ENCODE measurements around the gene RPL27. TPM values are rescaled to one million over a fixed set of nuclear protein-coding genes. Genes with fewer than 3 reads are reported as not detected.

Gene RPL27
- total and polyA plus RNA-seq, 2 of the 13 experiments (the other 11 are each of a cell fraction or from before 2014, with no cell fraction given) = 1,585 to 5,840 TPM

DNA sequence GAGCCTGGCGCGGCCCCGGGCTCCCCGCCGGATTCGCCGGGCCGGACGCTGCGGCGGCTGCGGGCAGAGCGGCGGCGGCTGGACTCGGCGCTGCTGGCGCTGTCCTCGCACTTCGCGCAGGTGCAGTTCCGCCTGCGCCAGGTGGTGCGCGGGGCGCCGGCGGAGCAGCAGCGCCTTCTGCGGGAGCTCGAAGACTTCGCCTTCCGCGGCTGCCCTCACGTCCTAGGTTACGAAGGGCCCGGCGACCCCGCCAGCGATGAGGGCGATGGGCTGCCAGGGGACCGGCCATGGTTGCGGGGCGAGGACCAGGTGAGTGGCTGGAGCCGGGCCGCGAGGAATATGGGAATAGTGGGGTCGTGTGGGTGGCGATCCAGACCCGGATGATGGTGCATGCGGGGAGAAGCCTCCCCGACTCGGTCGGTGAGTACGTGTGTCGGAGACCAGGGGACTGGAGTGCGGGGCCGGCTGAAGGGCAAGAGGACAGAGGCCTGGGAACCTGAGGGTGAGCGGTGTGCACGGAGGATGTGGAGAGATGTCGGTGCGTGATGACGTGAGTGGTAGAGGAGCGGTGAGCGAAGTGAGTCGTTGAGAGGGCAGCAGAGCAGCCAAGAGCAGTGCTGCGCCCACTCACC is 17.3 kb upstream of the RPL27 start (continued):
- TF ChIP-seq, protein P1, sequence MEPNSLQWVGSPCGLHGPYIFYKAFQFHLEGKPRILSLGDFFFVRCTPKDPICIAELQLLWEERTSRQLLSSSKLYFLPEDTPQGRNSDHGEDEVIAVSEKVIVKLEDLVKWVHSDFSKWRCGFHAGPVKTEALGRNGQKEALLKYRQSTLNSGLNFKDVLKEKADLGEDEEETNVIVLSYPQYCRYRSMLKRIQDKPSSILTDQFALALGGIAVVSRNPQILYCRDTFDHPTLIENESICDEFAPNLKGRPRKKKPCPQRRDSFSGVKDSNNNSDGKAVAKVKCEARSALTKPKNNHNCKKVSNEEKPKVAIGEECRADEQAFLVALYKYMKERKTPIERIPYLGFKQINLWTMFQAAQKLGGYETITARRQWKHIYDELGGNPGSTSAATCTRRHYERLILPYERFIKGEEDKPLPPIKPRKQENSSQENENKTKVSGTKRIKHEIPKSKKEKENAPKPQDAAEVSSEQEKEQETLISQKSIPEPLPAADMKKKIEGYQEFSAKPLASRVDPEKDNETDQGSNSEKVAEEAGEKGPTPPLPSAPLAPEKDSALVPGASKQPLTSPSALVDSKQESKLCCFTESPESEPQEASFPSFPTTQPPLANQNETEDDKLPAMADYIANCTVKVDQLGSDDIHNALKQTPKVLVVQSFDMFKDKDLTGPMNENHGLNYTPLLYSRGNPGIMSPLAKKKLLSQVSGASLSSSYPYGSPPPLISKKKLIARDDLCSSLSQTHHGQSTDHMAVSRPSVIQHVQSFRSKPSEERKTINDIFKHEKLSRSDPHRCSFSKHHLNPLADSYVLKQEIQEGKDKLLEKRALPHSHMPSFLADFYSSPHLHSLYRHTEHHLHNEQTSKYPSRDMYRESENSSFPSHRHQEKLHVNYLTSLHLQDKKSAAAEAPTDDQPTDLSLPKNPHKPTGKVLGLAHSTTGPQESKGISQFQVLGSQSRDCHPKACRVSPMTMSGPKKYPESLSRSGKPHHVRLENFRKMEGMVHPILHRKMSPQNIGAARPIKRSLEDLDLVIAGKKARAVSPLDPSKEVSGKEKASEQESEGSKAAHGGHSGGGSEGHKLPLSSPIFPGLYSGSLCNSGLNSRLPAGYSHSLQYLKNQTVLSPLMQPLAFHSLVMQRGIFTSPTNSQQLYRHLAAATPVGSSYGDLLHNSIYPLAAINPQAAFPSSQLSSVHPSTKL (CRISPR knock-in tag; IDR thresholded peaks at IDR 0.05) = peak; percentile 10; the same call in 1 of the 2 replicates
- TF ChIP-seq, protein P2, sequence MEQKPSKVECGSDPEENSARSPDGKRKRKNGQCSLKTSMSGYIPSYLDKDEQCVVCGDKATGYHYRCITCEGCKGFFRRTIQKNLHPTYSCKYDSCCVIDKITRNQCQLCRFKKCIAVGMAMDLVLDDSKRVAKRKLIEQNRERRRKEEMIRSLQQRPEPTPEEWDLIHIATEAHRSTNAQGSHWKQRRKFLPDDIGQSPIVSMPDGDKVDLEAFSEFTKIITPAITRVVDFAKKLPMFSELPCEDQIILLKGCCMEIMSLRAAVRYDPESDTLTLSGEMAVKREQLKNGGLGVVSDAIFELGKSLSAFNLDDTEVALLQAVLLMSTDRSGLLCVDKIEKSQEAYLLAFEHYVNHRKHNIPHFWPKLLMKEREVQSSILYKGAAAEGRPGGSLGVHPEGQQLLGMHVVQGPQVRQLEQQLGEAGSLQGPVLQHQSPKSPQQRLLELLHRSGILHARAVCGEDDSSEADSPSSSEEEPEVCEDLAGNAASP (CRISPR knock-in tag; IDR thresholded peaks at IDR 0.05; ENCODE audit: borderline replicate concordance) = no peak
- TF ChIP-seq, protein P3, sequence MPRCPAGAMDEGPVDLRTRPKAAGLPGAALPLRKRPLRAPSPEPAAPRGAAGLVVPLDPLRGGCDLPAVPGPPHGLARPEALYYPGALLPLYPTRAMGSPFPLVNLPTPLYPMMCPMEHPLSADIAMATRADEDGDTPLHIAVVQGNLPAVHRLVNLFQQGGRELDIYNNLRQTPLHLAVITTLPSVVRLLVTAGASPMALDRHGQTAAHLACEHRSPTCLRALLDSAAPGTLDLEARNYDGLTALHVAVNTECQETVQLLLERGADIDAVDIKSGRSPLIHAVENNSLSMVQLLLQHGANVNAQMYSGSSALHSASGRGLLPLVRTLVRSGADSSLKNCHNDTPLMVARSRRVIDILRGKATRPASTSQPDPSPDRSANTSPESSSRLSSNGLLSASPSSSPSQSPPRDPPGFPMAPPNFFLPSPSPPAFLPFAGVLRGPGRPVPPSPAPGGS (CRISPR knock-in tag; IDR thresholded peaks at IDR 0.05) = peak; percentile 94; the same call in 1 of the 2 replicates
- TF ChIP-seq MED13 (CRISPR knock-in tag; IDR thresholded peaks at IDR 0.05) (no peak), SKI (IDR thresholded peaks at IDR 0.05; ENCODE audit: partially characterized antibody) (peak; percentile 1), ZSCAN25 (CRISPR knock-in tag; IDR thresholded peaks at IDR 0.05) (peak; percentile 80; the same call in 1 of the 2 replicates), CCDC6 (CRISPR knock-in tag; IDR thresholded peaks at IDR 0.05) (peak; percentile 66; the same call in 1 of the 2 replicates), SP5 (CRISPR knock-in tag; IDR thresholded peaks at IDR 0.05; ENCODE audit: borderline replicate concordance, low read depth) (no peak), FOXA3 (CRISPR knock-in tag; IDR thresholded peaks at IDR 0.05) (no peak), HMG20B (CRISPR knock-in tag; conservative IDR thresholded peaks at IDR 0.05) (no peak), ZNF777 (CRISPR knock-in tag; IDR thresholded peaks at IDR 0.05) (peak; percentile 28), NFE2 (CRISPR knock-in tag; IDR thresholded peaks at IDR 0.05) (no peak), ZBTB20 (CRISPR knock-in tag; IDR thresholded peaks at IDR 0.05; ENCODE audit: borderline replicate concordance, low read depth) (peak; percentile 85; the same call in 1 of the 2 replicates), ZC3H13 (CRISPR knock-in tag; IDR thresholded peaks at IDR 0.05) (peak; percentile 7; the same call in 1 of the 2 replicates), SAFB2 (CRISPR knock-in tag; IDR thresholded peaks at IDR 0.05; ENCODE audit: borderline replicate concordance, low read depth) (peak; percentile 80; the same call in 1 of the 2 replicates)
- TF ChIP-seq, protein P4, sequence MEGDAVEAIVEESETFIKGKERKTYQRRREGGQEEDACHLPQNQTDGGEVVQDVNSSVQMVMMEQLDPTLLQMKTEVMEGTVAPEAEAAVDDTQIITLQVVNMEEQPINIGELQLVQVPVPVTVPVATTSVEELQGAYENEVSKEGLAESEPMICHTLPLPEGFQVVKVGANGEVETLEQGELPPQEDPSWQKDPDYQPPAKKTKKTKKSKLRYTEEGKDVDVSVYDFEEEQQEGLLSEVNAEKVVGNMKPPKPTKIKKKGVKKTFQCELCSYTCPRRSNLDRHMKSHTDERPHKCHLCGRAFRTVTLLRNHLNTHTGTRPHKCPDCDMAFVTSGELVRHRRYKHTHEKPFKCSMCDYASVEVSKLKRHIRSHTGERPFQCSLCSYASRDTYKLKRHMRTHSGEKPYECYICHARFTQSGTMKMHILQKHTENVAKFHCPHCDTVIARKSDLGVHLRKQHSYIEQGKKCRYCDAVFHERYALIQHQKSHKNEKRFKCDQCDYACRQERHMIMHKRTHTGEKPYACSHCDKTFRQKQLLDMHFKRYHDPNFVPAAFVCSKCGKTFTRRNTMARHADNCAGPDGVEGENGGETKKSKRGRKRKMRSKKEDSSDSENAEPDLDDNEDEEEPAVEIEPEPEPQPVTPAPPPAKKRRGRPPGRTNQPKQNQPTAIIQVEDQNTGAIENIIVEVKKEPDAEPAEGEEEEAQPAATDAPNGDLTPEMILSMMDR (CRISPR knock-in tag; IDR thresholded peaks at IDR 0.05) = peak; percentile 72

Measured in HepG2 (cell line).